OCI-LY3 (cell line): ENCODE results near the gene ADAMTS6.

Experiments
- EZH2phosphoT487 ChIP-seq: fragments of 200-600 bp; shearing (Covaris generic); IDR thresholded peaks from 2 replicates; pipeline ENCODE4 v1.6.1; 2018; ENCODE audit warnings: antibody characterized with exemption, mixed run types, low read depth
- TF ChIP-seq, protein P1 (sequence below): fragments of 200-600, 300-600 bp; sonication (generic); IDR thresholded peaks from 2 replicates; pipeline ENCODE4 v1.5.1; 2014; ENCODE audit warnings: antibody characterized with exemption, low read length, low read depth

DNA sequence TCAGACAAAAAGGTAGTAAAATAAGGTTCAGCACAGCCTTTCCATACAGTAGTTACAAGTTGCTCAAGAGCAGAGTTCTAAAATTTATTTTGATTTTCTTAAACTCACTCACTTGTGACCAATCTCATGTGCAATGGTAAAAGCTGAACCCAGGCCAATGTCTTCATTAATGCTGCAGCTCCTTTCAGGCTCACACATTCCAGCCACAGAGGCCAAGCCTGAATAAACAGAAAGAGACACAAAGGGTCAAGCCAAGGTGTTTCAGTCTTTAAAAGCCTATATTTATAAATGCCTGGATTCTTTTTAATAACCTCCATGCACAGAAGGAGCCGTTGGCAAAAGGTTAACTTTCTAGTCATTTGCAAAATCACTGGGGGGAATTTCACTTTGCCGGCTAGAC is 152.5 kb downstream of the ADAMTS6 start:
- TF ChIP-seq, protein P1, sequence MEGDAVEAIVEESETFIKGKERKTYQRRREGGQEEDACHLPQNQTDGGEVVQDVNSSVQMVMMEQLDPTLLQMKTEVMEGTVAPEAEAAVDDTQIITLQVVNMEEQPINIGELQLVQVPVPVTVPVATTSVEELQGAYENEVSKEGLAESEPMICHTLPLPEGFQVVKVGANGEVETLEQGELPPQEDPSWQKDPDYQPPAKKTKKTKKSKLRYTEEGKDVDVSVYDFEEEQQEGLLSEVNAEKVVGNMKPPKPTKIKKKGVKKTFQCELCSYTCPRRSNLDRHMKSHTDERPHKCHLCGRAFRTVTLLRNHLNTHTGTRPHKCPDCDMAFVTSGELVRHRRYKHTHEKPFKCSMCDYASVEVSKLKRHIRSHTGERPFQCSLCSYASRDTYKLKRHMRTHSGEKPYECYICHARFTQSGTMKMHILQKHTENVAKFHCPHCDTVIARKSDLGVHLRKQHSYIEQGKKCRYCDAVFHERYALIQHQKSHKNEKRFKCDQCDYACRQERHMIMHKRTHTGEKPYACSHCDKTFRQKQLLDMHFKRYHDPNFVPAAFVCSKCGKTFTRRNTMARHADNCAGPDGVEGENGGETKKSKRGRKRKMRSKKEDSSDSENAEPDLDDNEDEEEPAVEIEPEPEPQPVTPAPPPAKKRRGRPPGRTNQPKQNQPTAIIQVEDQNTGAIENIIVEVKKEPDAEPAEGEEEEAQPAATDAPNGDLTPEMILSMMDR: no peak
- TF ChIP-seq EZH2phosphoT487: no peak
